Measurements from ENCODE around the gene TRIM52. TPM values are rescaled to one million over a fixed set of nuclear protein-coding genes. Genes with fewer than 3 reads are reported as not detected.
A peak's percentile ranks its signal among the peaks of the same experiment; 100 is the strongest.

TRIM52 gene
- total and polyA plus RNA-seq, 9 of the 15 experiments (the other 6 are each of a cell fraction or from before 2014, with no cell fraction given), result 3.3 to 21.9 (median 13.5) TPM

- TF ChIP-seq ZNF140 (CRISPR knock-in tag; IDR thresholded peaks at IDR 0.05), result no peak
- no peak for TF ChIP-seq PCBP1 (IDR thresholded peaks at IDR 0.05; ENCODE audit: low read depth, low read length, poor library complexity, severe bottlenecking)
- TF ChIP-seq SMARCB1 (IDR thresholded peaks at IDR 0.05; ENCODE audit: insufficient read length, low read depth), result no peak
- TF ChIP-seq ZNF146 (CRISPR knock-in tag; IDR thresholded peaks at IDR 0.05; ENCODE audit: unreplicated experiment), result no peak
- TF ChIP-seq ESRRA (IDR thresholded peaks at IDR 0.05; ENCODE audit: borderline replicate concordance, low read depth), result no peak; the same call in 1 of the 2 replicates
- peak; percentile 71; the same call in 1 of the 2 replicates for TF ChIP-seq CEBPB (tag; IDR thresholded peaks at IDR 0.05)
- TF ChIP-seq VEZF1 (CRISPR knock-in tag; IDR thresholded peaks at IDR 0.05), result peak; percentile 36
- no peak; the same call in 1 of the 2 replicates for TF ChIP-seq USF1 (CRISPR knock-in tag; IDR thresholded peaks at IDR 0.05)
- TF ChIP-seq ZNF584 (CRISPR knock-in tag; IDR thresholded peaks at IDR 0.05; ENCODE audit: low read depth), result no peak; the same call in 1 of the 2 replicates
- no peak for TF ChIP-seq SMAD2 (IDR thresholded peaks at IDR 0.05; ENCODE audit: low read depth, low read length)
- TF ChIP-seq IRF1 (CRISPR knock-in tag; IDR thresholded peaks at IDR 0.05; ENCODE audit: borderline replicate concordance), result no peak
- TF ChIP-seq, protein P1, sequence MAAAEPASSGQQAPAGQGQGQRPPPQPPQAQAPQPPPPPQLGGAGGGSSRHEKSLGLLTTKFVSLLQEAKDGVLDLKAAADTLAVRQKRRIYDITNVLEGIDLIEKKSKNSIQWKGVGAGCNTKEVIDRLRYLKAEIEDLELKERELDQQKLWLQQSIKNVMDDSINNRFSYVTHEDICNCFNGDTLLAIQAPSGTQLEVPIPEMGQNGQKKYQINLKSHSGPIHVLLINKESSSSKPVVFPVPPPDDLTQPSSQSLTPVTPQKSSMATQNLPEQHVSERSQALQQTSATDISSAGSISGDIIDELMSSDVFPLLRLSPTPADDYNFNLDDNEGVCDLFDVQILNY (CRISPR knock-in tag; IDR thresholded peaks at IDR 0.05), result no peak
- TF ChIP-seq, protein P2, sequence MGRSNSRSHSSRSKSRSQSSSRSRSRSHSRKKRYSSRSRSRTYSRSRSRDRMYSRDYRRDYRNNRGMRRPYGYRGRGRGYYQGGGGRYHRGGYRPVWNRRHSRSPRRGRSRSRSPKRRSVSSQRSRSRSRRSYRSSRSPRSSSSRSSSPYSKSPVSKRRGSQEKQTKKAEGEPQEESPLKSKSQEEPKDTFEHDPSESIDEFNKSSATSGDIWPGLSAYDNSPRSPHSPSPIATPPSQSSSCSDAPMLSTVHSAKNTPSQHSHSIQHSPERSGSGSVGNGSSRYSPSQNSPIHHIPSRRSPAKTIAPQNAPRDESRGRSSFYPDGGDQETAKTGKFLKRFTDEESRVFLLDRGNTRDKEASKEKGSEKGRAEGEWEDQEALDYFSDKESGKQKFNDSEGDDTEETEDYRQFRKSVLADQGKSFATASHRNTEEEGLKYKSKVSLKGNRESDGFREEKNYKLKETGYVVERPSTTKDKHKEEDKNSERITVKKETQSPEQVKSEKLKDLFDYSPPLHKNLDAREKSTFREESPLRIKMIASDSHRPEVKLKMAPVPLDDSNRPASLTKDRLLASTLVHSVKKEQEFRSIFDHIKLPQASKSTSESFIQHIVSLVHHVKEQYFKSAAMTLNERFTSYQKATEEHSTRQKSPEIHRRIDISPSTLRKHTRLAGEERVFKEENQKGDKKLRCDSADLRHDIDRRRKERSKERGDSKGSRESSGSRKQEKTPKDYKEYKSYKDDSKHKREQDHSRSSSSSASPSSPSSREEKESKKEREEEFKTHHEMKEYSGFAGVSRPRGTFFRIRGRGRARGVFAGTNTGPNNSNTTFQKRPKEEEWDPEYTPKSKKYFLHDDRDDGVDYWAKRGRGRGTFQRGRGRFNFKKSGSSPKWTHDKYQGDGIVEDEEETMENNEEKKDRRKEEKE (IDR thresholded peaks at IDR 0.05; ENCODE audit: borderline replicate concordance in 1 of 2, control insufficient read depth in 1 of 2, low read depth in 2 of 2, low read length in 1 of 2), result 0 out of 4 replicates have a peak, but pooled peaks of 1 of the 2 experiments have one; percentile 44
- peak; percentile 60; the same call in 1 of the 2 replicates for TF ChIP-seq GATAD2B (IDR thresholded peaks at IDR 0.05; ENCODE audit: borderline replicate concordance)
- TF ChIP-seq E2F8 (IDR thresholded peaks at IDR 0.05; ENCODE audit: low read depth, partially characterized antibody), result peak; percentile 50
Observed at GRCh38 chr5:181207214-181207959, 53.6 kb downstream of the TRIM52 start (continued).
